Measurements from ENCODE around the gene NGFR. TPM values are rescaled to one million over a fixed set of nuclear protein-coding genes. Genes with fewer than 3 reads are reported as not detected.
"Not testable (repeated sequence)": the region's sequence is repeated elsewhere in the genome, so short reads cannot be mapped to it uniquely, and the experiment has no call there.

NGFR gene
- total RNA-seq, 1 experiment from 2014 or later: 11.3 TPM

DNA sequence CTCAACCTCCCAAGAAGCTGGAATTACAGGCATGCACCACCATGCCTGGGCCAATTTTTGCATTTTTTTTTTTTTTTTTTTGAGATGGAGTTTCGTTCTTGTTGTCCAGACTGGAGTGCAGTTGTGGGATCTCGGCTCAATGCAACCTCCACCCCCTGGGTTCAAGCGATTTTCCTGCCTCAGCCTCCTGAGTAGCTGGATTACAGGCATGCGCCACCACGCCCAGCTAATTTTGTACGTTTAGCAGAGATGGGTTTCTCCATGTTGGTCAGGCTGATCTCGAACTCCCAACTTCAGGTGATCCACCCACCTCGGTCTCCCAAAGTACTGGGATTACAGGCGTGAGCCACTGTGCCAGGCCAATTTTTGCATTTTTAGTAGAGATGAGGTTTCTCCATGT is 55.7 kb downstream of the NGFR start:
- peaks cover 18% of the 10 kb centered on the region for H3K4me1 Mint-ChIP-seq
- H3K4me3 Mint-ChIP-seq; DNase-seq (ENCODE audit: low spot score); H3K27ac Mint-ChIP-seq; POLR2A ChIA-PET; ATAC-seq; H3K9me3 Mint-ChIP-seq; H3K27me3 Mint-ChIP-seq (ENCODE audit: low read depth); H3K36me3 Mint-ChIP-seq: not testable (repeated sequence)
- CTCF ChIA-PET: interaction anchor here (0.7 to 1.9 kb wide), 4 partner anchors 17 to 142 kb away, joined by 3 to 4 read pairs (median 4); no protein-coding TSS in a partner anchor

DNA sequence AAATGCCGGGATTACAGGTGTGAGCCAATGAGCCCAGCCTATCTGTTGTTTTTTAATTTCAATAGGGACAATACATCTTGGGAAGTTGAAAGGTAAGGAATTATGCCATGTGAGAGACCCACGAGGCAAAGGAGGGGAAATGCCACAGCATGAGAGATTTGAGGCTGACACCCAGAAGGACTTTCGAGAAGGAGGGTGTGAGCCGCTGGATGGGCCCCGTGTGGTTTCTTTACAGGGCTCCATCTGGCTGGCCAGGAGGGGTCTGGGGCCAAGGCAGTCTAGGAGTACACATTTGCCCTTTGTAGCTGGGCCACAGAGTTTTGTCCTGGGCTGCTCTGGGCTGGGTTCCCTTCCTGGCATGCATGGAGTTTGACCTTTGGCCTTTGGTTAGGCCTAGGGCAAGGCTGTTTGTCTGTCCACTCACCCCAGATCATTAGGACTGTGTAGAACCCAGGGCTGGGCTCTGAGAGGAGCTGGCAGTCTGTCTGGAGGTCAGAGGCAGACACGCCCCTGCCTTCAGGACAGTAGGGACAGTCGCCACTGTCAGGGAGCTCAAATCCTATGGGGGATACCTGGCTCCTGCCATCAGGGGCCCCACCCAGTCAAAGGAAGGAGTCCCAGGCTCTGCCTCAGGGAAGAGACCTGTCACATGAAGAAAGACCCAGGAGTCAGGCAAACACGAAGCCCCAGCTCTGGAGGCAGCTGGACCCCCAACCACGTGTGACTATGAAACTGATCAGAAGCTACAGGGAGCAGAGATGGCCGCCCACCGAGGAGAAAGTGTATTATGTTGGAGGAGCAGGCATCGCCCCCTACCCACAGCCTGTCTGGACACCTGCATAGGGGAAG is 56.4 kb downstream of the NGFR start:
- DNase-seq (ENCODE audit: low spot score): no peak
- peaks cover 5% of the 10 kb centered on the region; the same call in 1 of the 2 replicates for H3K27me3 Mint-ChIP-seq (ENCODE audit: low read depth)
- peaks cover 19% of the 10 kb centered on the region for H3K4me1 Mint-ChIP-seq
- ChIA-PET CTCF (interaction anchor here (0.6 to 1.9 kb wide), 6 partner anchors 16 to 116 kb away, joined by 3 to 4 read pairs (median 3); partner anchors contain the start of gene NGFR), POLR2A (no interaction called here)
- no peak overlapping the region for H3K27ac Mint-ChIP-seq
- H3K36me3 Mint-ChIP-seq: no peaks in the 10 kb centered on the region
- no peak overlapping the region for H3K4me3 Mint-ChIP-seq
- no peaks in the 10 kb centered on the region for H3K9me3 Mint-ChIP-seq
- TF ChIP-seq GABPB1 (CRISPR knock-in tag; IDR thresholded peaks at IDR 0.05) (no peak), IRF2 (CRISPR knock-in tag; IDR thresholded peaks at IDR 0.05; ENCODE audit: borderline replicate concordance, low read depth) (no peak), ZNF416 (CRISPR knock-in tag; IDR thresholded peaks at IDR 0.05) (no peak), NR2C2 (CRISPR knock-in tag; IDR thresholded peaks at IDR 0.05) (no peak), ZBTB21 (CRISPR knock-in tag; IDR thresholded peaks at IDR 0.05; ENCODE audit: borderline replicate concordance) (no peak), PRRX2 (CRISPR knock-in tag; IDR thresholded peaks at IDR 0.05) (no peak), ZNF396 (CRISPR knock-in tag; IDR thresholded peaks at IDR 0.05; ENCODE audit: borderline replicate concordance) (no peak), NR3C1 (CRISPR knock-in tag; conservative IDR thresholded peaks at IDR 0.05; ENCODE audit: low read depth) (no peak), MXD4 (CRISPR knock-in tag; IDR thresholded peaks at IDR 0.05; ENCODE audit: borderline replicate concordance) (no peak), KAT7 (CRISPR knock-in tag; IDR thresholded peaks at IDR 0.05; ENCODE audit: borderline replicate concordance) (no peak), GTF2I (CRISPR knock-in tag; conservative IDR thresholded peaks at IDR 0.05) (no peak)
- TF ChIP-seq, protein P1, sequence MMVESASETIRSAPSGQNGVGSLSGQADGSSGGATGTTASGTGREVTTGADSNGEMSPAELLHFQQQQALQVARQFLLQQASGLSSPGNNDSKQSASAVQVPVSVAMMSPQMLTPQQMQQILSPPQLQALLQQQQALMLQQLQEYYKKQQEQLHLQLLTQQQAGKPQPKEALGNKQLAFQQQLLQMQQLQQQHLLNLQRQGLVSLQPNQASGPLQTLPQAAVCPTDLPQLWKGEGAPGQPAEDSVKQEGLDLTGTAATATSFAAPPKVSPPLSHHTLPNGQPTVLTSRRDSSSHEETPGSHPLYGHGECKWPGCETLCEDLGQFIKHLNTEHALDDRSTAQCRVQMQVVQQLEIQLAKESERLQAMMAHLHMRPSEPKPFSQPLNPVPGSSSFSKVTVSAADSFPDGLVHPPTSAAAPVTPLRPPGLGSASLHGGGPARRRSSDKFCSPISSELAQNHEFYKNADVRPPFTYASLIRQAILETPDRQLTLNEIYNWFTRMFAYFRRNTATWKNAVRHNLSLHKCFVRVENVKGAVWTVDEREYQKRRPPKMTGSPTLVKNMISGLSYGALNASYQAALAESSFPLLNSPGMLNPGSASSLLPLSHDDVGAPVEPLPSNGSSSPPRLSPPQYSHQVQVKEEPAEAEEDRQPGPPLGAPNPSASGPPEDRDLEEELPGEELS (CRISPR knock-in tag; IDR thresholded peaks at IDR 0.05): no peak
- TF ChIP-seq, protein P2, sequence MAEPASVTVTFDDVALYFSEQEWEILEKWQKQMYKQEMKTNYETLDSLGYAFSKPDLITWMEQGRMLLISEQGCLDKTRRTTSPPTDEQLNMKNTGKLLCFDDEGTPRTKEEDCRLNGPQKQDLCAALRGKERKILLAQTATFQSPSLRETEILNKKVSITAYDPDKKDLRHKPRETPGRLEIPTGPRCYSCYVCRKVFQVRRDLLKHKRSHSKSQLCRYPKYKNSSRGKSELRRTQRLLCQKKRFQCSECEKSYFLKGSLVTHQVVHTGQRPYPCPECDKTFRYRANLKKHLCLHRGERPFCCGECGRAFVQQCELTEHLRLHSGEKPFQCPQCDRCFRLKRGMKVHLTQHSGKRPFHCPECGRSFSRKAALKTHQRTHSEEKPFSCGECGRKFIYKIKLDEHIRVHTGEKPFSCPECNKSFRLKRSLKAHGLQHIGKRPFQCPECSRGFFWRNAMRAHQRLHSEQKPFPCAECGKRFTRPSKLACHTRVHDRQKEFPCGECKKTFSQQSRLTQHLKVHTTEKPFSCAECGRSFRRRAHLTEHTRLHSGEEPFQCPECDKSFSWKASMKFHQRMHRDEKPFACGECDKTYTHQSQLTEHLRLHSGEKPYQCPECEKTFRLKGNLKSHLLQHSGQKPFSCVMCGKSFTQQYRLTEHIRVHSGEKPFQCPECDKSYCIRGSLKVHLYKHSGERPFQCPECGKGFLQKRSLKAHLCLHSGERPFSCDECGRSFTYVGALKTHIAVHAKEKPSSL (CRISPR knock-in tag; conservative IDR thresholded peaks at IDR 0.05): no peak
- TF ChIP-seq, protein P3, sequence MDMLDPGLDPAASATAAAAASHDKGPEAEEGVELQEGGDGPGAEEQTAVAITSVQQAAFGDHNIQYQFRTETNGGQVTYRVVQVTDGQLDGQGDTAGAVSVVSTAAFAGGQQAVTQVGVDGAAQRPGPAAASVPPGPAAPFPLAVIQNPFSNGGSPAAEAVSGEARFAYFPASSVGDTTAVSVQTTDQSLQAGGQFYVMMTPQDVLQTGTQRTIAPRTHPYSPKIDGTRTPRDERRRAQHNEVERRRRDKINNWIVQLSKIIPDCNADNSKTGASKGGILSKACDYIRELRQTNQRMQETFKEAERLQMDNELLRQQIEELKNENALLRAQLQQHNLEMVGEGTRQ (CRISPR knock-in tag; IDR thresholded peaks at IDR 0.05): no peak
- TF ChIP-seq, protein P4, sequence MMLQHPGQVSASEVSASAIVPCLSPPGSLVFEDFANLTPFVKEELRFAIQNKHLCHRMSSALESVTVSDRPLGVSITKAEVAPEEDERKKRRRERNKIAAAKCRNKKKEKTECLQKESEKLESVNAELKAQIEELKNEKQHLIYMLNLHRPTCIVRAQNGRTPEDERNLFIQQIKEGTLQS (CRISPR knock-in tag; conservative IDR thresholded peaks at IDR 0.05): no peak
- TF ChIP-seq, protein P5, sequence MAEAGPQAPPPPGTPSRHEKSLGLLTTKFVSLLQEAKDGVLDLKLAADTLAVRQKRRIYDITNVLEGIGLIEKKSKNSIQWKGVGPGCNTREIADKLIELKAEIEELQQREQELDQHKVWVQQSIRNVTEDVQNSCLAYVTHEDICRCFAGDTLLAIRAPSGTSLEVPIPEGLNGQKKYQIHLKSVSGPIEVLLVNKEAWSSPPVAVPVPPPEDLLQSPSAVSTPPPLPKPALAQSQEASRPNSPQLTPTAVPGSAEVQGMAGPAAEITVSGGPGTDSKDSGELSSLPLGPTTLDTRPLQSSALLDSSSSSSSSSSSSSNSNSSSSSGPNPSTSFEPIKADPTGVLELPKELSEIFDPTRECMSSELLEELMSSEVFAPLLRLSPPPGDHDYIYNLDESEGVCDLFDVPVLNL (CRISPR knock-in tag; IDR thresholded peaks at IDR 0.05; ENCODE audit: borderline replicate concordance, low read depth): no peak
- TF ChIP-seq, protein P6, sequence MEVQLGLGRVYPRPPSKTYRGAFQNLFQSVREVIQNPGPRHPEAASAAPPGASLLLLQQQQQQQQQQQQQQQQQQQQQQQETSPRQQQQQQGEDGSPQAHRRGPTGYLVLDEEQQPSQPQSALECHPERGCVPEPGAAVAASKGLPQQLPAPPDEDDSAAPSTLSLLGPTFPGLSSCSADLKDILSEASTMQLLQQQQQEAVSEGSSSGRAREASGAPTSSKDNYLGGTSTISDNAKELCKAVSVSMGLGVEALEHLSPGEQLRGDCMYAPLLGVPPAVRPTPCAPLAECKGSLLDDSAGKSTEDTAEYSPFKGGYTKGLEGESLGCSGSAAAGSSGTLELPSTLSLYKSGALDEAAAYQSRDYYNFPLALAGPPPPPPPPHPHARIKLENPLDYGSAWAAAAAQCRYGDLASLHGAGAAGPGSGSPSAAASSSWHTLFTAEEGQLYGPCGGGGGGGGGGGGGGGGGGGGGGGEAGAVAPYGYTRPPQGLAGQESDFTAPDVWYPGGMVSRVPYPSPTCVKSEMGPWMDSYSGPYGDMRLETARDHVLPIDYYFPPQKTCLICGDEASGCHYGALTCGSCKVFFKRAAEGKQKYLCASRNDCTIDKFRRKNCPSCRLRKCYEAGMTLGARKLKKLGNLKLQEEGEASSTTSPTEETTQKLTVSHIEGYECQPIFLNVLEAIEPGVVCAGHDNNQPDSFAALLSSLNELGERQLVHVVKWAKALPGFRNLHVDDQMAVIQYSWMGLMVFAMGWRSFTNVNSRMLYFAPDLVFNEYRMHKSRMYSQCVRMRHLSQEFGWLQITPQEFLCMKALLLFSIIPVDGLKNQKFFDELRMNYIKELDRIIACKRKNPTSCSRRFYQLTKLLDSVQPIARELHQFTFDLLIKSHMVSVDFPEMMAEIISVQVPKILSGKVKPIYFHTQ (CRISPR knock-in tag; IDR thresholded peaks at IDR 0.05): no peak
- TF ChIP-seq, protein P7, sequence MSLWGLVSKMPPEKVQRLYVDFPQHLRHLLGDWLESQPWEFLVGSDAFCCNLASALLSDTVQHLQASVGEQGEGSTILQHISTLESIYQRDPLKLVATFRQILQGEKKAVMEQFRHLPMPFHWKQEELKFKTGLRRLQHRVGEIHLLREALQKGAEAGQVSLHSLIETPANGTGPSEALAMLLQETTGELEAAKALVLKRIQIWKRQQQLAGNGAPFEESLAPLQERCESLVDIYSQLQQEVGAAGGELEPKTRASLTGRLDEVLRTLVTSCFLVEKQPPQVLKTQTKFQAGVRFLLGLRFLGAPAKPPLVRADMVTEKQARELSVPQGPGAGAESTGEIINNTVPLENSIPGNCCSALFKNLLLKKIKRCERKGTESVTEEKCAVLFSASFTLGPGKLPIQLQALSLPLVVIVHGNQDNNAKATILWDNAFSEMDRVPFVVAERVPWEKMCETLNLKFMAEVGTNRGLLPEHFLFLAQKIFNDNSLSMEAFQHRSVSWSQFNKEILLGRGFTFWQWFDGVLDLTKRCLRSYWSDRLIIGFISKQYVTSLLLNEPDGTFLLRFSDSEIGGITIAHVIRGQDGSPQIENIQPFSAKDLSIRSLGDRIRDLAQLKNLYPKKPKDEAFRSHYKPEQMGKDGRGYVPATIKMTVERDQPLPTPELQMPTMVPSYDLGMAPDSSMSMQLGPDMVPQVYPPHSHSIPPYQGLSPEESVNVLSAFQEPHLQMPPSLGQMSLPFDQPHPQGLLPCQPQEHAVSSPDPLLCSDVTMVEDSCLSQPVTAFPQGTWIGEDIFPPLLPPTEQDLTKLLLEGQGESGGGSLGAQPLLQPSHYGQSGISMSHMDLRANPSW (CRISPR knock-in tag; conservative IDR thresholded peaks at IDR 0.05; ENCODE audit: low read depth): no peak
- ATAC-seq: no peak

Measured in WTC11 (cell line).